ENCODE measurements around the gene PLAAT3.
A peak's percentile ranks its signal among the peaks of the same experiment; 100 is the strongest.
"Not testable (repeated sequence)": the region's sequence is repeated elsewhere in the genome, so short reads cannot be mapped to it uniquely, and the experiment has no call there.

The PLAAT3 gene

DNA sequence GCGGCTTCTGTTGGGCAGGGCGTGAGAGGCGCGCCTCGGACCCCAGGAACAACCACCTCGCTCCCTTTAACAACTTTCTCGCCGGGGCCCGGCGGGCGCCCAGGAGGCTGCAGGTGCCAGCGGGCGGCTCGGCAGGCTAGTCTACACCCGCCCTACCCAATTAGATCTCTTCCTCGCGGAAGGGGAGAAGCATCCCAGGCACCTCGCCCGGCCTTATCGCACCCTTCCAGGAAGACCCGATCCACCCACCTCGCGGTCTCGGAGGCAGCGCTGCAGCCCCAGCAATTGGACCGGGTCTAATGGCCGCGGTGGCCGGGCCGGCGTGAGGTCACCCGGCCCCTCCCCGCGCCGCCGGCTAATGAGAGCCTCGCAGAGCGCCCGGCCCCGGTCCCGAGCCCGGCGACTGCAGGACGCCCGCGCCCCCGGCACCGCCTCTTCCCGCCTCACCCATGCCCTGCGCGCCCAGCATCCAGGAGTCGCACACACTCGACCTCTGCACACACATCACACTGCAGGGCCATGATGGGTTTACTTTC, at the start of gene PLAAT3:
Gene PLAAT3, minus strand, starts transcription at position 298 of the 536 bp plus-strand sequence. CDS start 419 bp downstream, outside the sequence.
- peak; percentile 56 for DNase-seq

GRCh38 chr11:63663809-63664208, 49.6 kb upstream of the PLAAT3 start:
- DNase-seq = no peak

- DNase-seq = no peak
Observed at GRCh38 chr11:63660972-63661371, 46.7 kb upstream of the PLAAT3 start.

- DNase-seq = no peak
Observed at GRCh38 chr11:63652671-63653070, 38.4 kb upstream of the PLAAT3 start.

DNA sequence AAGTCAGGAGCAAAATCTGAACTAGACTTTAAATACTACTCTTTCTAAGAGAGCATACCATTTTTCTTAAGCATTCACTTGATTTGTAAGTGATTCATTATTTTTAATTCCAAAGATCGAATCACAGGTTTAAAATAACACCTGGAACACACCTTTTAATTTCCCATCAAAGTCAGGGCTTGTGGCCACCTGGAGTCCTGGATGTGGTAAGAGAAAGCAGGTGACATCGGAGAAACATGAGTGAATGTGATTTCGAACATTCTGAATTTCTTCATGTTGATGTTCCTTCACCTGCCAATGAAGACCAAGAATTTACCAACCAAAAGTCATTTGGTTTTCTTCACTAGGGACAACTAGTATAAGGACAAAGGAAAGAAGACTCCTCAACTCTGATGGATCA, 29.0 kb upstream of the PLAAT3 start:
- DNase-seq = no peak

DNA sequence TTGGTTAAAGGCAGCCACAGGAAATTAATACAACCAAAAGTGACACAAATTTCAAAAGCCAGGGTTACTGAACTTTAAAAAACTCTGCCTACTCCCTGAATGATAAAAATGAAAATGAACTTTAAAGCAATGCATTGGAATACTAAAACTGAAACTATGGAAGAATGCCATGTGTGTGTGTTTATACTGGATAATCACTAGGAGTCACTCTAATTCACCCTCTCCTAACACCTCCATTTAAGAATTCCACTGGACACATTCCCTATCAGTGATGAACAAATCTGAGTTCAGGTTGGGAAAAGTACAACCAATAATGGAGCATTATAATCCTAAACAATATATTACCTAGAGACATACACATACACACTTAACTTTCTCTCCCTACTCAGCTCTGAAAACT, 27.5 kb upstream of the PLAAT3 start:
- DNase-seq = no peak

GRCh38 chr11:63639199-63639832, 25.1 kb upstream of the PLAAT3 start:
- DNase-seq = no peak

DNA sequence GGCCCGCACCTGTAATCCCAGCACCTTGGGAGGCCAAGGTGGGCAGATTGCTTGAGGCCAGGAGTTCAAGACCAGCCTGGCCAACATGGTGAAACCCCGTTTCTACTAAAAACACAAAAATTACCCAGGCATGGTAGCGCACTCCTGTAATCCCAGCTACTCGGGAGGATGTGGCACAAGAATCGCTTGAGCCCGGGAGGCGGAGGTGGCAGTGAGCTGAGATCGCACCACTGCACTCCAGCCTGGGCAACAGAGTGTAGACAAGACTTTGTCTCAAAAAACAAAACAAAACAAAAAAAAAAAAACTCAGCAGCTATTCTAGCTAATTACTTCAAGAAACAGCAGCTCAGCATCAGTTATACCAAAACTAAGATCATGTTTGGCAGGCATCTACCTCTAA, 24.2 kb upstream of the PLAAT3 start:
- not testable (repeated sequence) for DNase-seq

- peak; percentile 60 for DNase-seq
Observed at GRCh38 chr11:63635762-63636465, 21.7 kb upstream of the PLAAT3 start.

DNA sequence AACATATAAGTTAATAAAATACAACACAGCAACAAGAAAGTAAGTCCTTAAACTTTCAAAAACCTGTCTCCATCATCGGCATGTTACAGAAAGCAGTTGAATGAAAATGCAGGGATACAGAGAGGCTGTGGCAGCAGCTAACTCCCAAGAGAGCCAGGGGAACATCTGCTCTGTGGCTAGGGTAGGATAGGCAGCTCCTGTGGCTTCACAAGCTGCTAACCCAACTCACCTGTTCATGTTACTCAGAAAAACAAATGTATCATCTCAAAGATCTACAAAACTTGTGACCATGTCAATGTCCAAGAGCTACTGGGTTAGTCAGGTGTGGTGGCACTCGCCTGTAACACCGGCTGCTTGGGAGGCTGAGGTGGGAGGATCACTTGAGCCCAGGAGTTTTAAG, 15.2 kb upstream of the PLAAT3 start:
- DNase-seq = no peak

- DNase-seq = no peak
Observed at GRCh38 chr11:63623513-63624140, 9.4 kb upstream of the PLAAT3 start.

DNA sequence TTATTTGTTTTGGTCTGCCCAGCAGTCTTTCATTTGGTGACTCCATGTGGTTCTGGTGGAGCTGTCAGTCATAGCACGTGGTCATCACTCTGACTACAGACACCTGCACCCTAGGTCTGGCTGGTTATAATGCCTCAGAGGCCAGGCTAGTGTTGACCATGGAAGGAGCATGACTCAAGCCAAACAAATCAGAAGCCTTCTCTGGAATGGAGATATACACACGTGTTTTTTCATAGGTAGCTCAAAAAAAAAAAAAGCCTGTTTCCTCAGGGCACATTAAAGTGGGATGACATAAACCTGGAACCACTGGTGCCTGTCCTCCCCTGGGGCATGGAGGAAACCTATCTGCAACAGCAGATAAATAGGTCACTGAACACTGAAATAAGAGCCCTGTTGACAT, 8.1 kb upstream of the PLAAT3 start:
- no peak for DNase-seq

- no peak for DNase-seq
Observed at GRCh38 chr11:63621071-63621470, 6.8 kb upstream of the PLAAT3 start.

GRCh38 chr11:63619967-63620366, 5.7 kb upstream of the PLAAT3 start:
- no peak for DNase-seq

DNA sequence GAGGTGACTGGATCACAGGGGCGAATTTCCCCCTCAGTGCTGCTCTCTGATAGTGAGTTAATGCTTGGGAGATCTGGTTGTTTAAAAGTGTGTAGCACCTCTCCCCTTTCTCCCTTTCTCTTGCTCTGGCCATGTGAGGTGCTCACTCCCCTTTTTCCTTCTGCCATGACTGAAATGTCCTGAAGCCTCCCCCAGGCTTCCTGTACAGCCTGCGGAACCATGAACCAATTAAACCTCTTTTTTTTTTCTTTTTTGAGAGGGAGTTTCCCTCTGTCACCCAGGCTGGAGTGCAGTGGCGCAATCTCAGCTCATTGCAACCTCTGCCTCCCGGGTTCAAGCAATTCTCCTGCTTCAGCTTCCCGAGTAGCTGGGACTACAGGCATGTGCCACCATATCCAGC, 3.5 kb upstream of the PLAAT3 start:
- DNase-seq = not testable (repeated sequence)

- no peak for DNase-seq
Observed at GRCh38 chr11:63616953-63617352, 2.7 kb upstream of the PLAAT3 start.

DNA sequence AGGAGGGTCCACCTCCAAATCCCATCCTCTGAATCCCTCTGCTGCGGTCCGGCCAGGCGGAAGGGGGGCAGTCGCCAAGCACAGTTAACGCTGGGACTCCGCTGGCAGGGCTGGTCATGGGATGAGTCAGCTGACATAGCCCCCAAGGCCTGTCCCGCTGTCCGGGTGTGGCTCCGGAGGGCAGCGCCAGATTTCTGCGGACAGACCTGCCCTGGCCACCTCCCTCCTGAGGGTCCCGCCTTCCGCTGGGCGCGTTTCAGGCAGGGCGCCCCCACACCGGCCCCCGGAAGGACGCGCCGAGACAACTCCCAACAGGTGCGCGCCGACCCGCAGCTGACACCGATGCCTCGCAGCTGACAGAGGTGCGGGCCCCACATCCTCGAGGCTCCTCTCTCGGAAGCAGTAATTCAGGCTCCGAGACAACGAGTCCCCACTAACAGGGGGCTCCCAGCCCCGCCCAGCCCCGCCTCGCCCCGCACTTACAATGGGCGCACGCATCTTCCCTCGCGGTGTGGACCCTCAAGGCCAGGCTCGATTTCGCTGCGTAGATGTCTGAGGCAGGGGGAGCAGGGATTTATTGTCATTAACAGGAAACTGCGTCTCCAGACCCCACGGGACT, 607 bp downstream of the PLAAT3 start:
- DNase-seq = peak; percentile 58

DNA sequence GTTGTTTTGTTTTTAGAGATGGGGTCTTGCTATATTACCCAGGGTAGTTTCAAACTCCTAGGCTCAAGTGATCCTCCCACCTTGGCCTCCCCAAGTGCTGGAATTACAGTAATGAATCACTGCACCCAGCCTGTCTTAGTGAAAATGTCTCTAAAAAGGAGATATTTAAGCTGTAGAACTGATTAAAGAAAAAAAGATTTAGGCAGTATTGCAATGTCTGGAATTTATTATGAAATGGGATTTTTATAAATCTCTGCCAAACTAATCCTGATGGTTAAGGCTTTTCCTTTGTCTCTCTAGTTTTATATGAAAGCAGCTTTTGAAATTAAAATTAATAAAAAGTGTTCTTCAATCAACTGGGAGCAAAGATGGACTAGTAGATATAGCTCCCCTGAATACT, 2.1 kb downstream of the PLAAT3 start:
- DNase-seq = no peak

DNA sequence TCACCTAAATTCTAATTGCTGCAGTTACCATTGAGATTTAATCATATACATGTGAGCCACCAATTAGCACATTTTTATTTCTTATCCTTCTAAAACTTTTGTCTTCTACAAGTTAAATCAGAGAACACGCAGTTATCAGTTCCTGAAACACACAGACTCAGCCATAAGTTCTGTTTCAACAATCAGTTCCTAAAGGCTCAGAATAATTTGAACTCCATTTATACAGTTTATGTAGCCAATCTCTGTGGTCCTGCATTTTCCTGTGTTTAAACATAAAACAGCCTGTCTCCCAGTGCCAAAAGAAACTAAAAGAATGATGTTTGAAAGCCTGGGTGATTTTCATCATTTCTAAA, 2.9 kb downstream of the PLAAT3 start:
- DNase-seq = no peak

DNA sequence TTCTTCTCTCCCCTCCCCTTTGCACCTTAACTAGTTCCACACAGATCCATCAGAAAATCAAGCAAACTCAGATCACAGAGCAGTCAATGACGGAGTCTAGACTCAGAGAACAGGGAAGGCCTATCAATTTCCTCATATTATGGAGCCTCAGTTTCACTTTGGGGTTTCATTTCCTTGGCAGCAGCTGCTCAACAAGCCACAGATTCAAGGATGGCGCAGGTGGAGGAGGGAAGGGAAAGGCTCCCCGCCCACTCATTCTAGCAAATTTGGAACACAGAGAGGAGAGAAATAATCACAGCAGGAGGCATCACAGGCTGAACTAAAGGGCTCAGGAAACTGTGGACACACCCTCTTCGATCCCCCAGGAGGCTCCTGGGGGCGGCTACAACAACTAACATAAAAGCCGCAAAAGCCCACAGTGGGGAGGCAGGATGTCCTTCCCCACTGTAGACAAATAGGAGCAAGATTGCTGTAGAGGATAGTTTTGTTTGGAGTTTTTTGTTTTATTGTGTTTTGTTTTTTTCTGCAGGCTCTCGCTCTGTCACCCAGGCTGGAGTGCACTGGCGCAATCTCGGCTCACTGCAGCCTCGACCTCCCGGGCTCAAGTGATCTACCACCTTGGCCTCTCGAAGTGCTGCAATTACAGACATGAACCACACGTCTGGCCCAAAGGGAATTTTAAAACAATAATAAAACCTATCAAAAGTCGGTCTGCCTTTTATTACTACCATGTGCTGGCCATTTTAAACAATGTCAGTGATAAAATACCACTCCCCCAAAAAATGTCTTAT, 3.4 kb downstream of the PLAAT3 start:
- no peak for DNase-seq

- DNase-seq = no peak
Observed at GRCh38 chr11:63609971-63610580, 4.2 kb downstream of the PLAAT3 start.

GRCh38 chr11:63609536-63609935, 4.7 kb downstream of the PLAAT3 start:
- DNase-seq = no peak

Measured in right hindlimb (tissue), 1 donor.